Stimulated activated effector memory CD8-positive, alpha-beta T cell treated with anti-CD3 and anti-CD28 coated beads, Interleukin-12 subunit alpha, Interleukin-12 subunit beta, amount 100 ng/mL, for 72 hours (primary cell): ENCODE measurements around the gene EFNB2.

Experiments used
- ATAC-seq: fragments of 150-1000 bp; cut with Tn5 transposase; 2 replicates; pipeline ENCODE4 v1.10.0; 2021
- DNase-seq, 2 donors: peaks; one replicate each; pipeline ENCODE4 v3.0.0; 2021 to 2022; ENCODE audit warnings: low spot score in 2 of 2
- H3K27ac Mint-ChIP-seq: one replicate; pipeline ENCODE4 v1.8.0; 2022; ENCODE audit warnings: mild to moderate bottlenecking, mixed read lengths
- H3K36me3 Mint-ChIP-seq: one replicate; pipeline ENCODE4 v1.8.0; 2022; ENCODE audit warnings: mild to moderate bottlenecking, mixed read lengths
- H3K4me1 Mint-ChIP-seq: one replicate; pipeline ENCODE4 v1.8.0; 2022; ENCODE audit warnings: mixed read lengths
- H3K4me3 Mint-ChIP-seq: one replicate; pipeline ENCODE4 v1.8.0; 2022; ENCODE audit warnings: mild to moderate bottlenecking, mixed read lengths
- H3K9me3 Mint-ChIP-seq: one replicate; pipeline ENCODE4 v1.8.0; 2022; ENCODE audit warnings: mixed read lengths

EFNB2 gene

GRCh38 chr13:106443607-106444322 is 91.7 kb downstream of the EFNB2 start:
- Mint-ChIP-seq H3K9me3 (no peaks in the 10 kb centered on the region), H3K4me1 (no peaks in the 10 kb centered on the region), H3K27ac (no peak overlapping the region), H3K36me3 (no peaks in the 10 kb centered on the region), H3K4me3 (no peak overlapping the region)
- ATAC-seq, result no peak
- no peak for DNase-seq

- no peak for ATAC-seq
- Mint-ChIP-seq H3K36me3 (no peaks in the 10 kb centered on the region), H3K27ac (no peak overlapping the region), H3K4me1 (no peaks in the 10 kb centered on the region), H3K9me3 (no peaks in the 10 kb centered on the region), H3K4me3 (no peak overlapping the region)
- no peak for DNase-seq
Measured at GRCh38 chr13:106440866-106441265, 94.6 kb downstream of the EFNB2 start.
